CD4-positive, alpha-beta T cell (primary cell): ENCODE measurements around the gene SMYD3. TPM values are rescaled to one million over a fixed set of nuclear protein-coding genes. Genes with fewer than 3 reads are reported as not detected.
A peak's percentile ranks its signal among the peaks of the same experiment; 100 is the strongest.

Experiments
- ATAC-seq: fragments of 200-7000 bp; cut with Tn5 transposase; one replicate; pipeline ENCODE4 v1.10.0; 2022; ENCODE audit warnings: mild to moderate bottlenecking; ENCODE audit not compliant: poor library complexity
- CTCF ChIA-PET: fragments of 350-600 bp; sonication (Branson Sonifier 250); formaldehyde crosslinking; loops from one replicate; lab custom pipeline; 2021; ENCODE audit warnings: antibody characterized with exemption, inconsistent platforms; lab: Charles Lee
- POLR2A ChIA-PET: fragments of 350-600 bp; sonication (Branson Sonifier 250); formaldehyde crosslinking; loops from one replicate; lab custom pipeline; 2021; ENCODE audit warnings: antibody characterized with exemption, inconsistent platforms; lab: Charles Lee
- DNase-seq, 14 experiments: peaks; one replicate each; pipeline ENCODE4 v3.0.0-alpha.2; 2013 to 2020; ENCODE audit warnings: mixed read lengths in 2 of 14
- H3K27ac ChIP-seq, 2 donors: one replicate each; pipeline versions ENCODE4 v1.5.1 to v1.7.0; 2013; ENCODE audit warnings: low read length in 2 of 2, low read depth in 1 of 2, mild to moderate bottlenecking in 1 of 2
- H3K27me3 ChIP-seq, 2 experiments: 1 replicate in 1 of 2; 2 replicates in 1 of 2; pipeline versions ENCODE4 v1.6.1 to v1.7.0; 2013; ENCODE audit warnings: low read length in 2 of 2, control low read depth in 1 of 2, mild to moderate bottlenecking in 1 of 2, moderate library complexity in 1 of 2; ENCODE audit not compliant: insufficient read depth in 2 of 2, control insufficient read depth in 1 of 2
- H3K36me3 ChIP-seq: one replicate; pipeline ENCODE4 v1.6.1; 2013; ENCODE audit warnings: low read length, control low read depth; ENCODE audit not compliant: insufficient read depth
- H3K4me1 ChIP-seq: one replicate; pipeline ENCODE4 v1.6.1; 2013; ENCODE audit warnings: low read length, control low read depth; ENCODE audit not compliant: insufficient read depth
- H3K4me3 ChIP-seq: one replicate; pipeline ENCODE4 v1.5.1; 2013; ENCODE audit warnings: mild to moderate bottlenecking, low read length, moderate library complexity
- H3K9me3 ChIP-seq, 2 experiments: 1 replicate in 1 of 2; 2 replicates in 1 of 2; pipeline versions ENCODE4 v1.6.1 to v1.7.0; 2013; ENCODE audit warnings: low read length in 2 of 2, mild to moderate bottlenecking in 2 of 2, control low read depth in 1 of 2, moderate library complexity in 1 of 2; ENCODE audit not compliant: control insufficient read depth in 1 of 2, insufficient read depth in 1 of 2
- H3K27ac Mint-ChIP-seq: one replicate; pipeline ENCODE4 v1.8.0; 2020; ENCODE audit warnings: mixed read lengths
- H3K27me3 Mint-ChIP-seq: one replicate; pipeline ENCODE4 v1.8.0; 2021; ENCODE audit warnings: mixed read lengths
- H3K36me3 Mint-ChIP-seq: one replicate; pipeline ENCODE4 v1.8.0; 2021; ENCODE audit warnings: low read depth, mixed read lengths
- H3K4me1 Mint-ChIP-seq: one replicate; pipeline ENCODE4 v1.8.0; 2021; ENCODE audit warnings: low read depth, mixed read lengths
- H3K4me3 Mint-ChIP-seq: one replicate; pipeline ENCODE4 v1.8.0; 2020; ENCODE audit warnings: mild to moderate bottlenecking, mixed read lengths
- H3K9me3 Mint-ChIP-seq: one replicate; pipeline ENCODE4 v1.8.0; 2020; ENCODE audit warnings: mixed read lengths
- intact Hi-C, 2 experiments: fragments of 100-400 bp; cut with DNase I in 1 of 2; cut with micrococcal nuclease in 1 of 2; formaldehyde crosslinking; loops; one replicate each; pipeline versions ENCODE4 v1.15.1 to v1.9.0; 2023 to 2025; cut with DNase I, micrococcal nuclease
- total RNA-seq, 174 experiments: library from RNA in 2 of 174; stranded (reverse) in 2 of 174; gene quantifications; one replicate each; pipeline ENCODE4 v1.2.3 and lab custom pipeline; 2021 to 2026
- TF ChIP-seq, protein P1 (sequence below): fragments of 200-600 bp; IDR thresholded peaks from one replicate; pipeline ENCODE4 v1.8.0; 2022; ENCODE audit warnings: antibody characterized with exemption, mild to moderate bottlenecking

Gene SMYD3
- total RNA-seq, 2 experiments from 2014 or later, result 18.8 to 19.6 TPM

- no peaks in the 10 kb centered on the region for H3K36me3 Mint-ChIP-seq
- intact Hi-C loops, result loop anchor here in 1 of 2 experiments (10.0 kb wide), 1 partner anchor 960 kb away; the partner anchor contains the start of gene KIF26B
- H3K4me1 Mint-ChIP-seq, result peaks cover 45% of the 10 kb centered on the region
- no peak overlapping the region for H3K27ac ChIP-seq
- no peaks in the 10 kb centered on the region for H3K27me3 ChIP-seq
- ChIA-PET POLR2A (no interaction called here), CTCF (no interaction called here)
- no peaks in the 10 kb centered on the region for H3K9me3 Mint-ChIP-seq
- TF ChIP-seq, protein P1, sequence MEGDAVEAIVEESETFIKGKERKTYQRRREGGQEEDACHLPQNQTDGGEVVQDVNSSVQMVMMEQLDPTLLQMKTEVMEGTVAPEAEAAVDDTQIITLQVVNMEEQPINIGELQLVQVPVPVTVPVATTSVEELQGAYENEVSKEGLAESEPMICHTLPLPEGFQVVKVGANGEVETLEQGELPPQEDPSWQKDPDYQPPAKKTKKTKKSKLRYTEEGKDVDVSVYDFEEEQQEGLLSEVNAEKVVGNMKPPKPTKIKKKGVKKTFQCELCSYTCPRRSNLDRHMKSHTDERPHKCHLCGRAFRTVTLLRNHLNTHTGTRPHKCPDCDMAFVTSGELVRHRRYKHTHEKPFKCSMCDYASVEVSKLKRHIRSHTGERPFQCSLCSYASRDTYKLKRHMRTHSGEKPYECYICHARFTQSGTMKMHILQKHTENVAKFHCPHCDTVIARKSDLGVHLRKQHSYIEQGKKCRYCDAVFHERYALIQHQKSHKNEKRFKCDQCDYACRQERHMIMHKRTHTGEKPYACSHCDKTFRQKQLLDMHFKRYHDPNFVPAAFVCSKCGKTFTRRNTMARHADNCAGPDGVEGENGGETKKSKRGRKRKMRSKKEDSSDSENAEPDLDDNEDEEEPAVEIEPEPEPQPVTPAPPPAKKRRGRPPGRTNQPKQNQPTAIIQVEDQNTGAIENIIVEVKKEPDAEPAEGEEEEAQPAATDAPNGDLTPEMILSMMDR, result no peak
- H3K4me3 Mint-ChIP-seq, result no peak overlapping the region
- no peak overlapping the region for H3K4me3 ChIP-seq
- no peaks in the 10 kb centered on the region for H3K36me3 ChIP-seq
- DNase-seq, result no peak
- no peak for ATAC-seq
- peaks cover 0 to 6% of the 10 kb centered on the region in 2 experiments for H3K9me3 ChIP-seq
- no peaks in the 10 kb centered on the region for H3K27me3 Mint-ChIP-seq
- H3K27ac Mint-ChIP-seq, result peak overlapping the region; percentile 65
- no peaks in the 10 kb centered on the region for H3K4me1 ChIP-seq
Measured at GRCh38 chr1:246114369-246114768, 392.7 kb downstream of the SMYD3 start.

GRCh38 chr1:246113555-246114095, 393.5 kb downstream of the SMYD3 start:
- POLR2A ChIA-PET, result no interaction called here
- H3K9me3 ChIP-seq, result peaks cover 0 to 6% of the 10 kb centered on the region in 2 experiments
- no peak for DNase-seq
- H3K36me3 Mint-ChIP-seq, result no peaks in the 10 kb centered on the region
- no peaks in the 10 kb centered on the region for H3K27me3 Mint-ChIP-seq
- TF ChIP-seq, protein P1, result no peak
- H3K27me3 ChIP-seq, result no peaks in the 10 kb centered on the region
- CTCF ChIA-PET, result no interaction called here
- H3K4me1 ChIP-seq, result no peaks in the 10 kb centered on the region
- intact Hi-C loops, result loop anchor here in 1 of 2 experiments (10.0 kb wide), 1 partner anchor 959 kb away; the partner anchor contains the start of gene KIF26B
- H3K4me3 Mint-ChIP-seq, result no peak overlapping the region
- H3K27ac ChIP-seq, result no peak overlapping the region
- no peaks in the 10 kb centered on the region for H3K9me3 Mint-ChIP-seq
- H3K4me1 Mint-ChIP-seq, result peaks cover 44% of the 10 kb centered on the region
- ATAC-seq, result no peak
- no peak overlapping the region for H3K4me3 ChIP-seq
- no peaks in the 10 kb centered on the region for H3K36me3 ChIP-seq
- peak overlapping the region; percentile 65 for H3K27ac Mint-ChIP-seq

GRCh38 chr1:246111570-246111969, 395.5 kb downstream of the SMYD3 start:
- TF ChIP-seq, protein P1, result no peak
- peaks cover 0 to 6% of the 10 kb centered on the region in 2 experiments for H3K9me3 ChIP-seq
- no peak overlapping the region for H3K27ac ChIP-seq
- H3K27me3 Mint-ChIP-seq, result no peaks in the 10 kb centered on the region
- peaks cover 24% of the 10 kb centered on the region for H3K4me1 Mint-ChIP-seq
- H3K4me3 ChIP-seq, result no peak overlapping the region
- ChIA-PET CTCF (no interaction called here), POLR2A (no interaction called here)
- no peak overlapping the region for H3K27ac Mint-ChIP-seq
- H3K27me3 ChIP-seq, result no peaks in the 10 kb centered on the region
- intact Hi-C loops, result loop anchor here in 1 of 2 experiments (10.0 kb wide), 1 partner anchor 957 kb away; the partner anchor contains the start of gene KIF26B
- H3K4me3 Mint-ChIP-seq, result no peak overlapping the region
- H3K9me3 Mint-ChIP-seq, result no peaks in the 10 kb centered on the region
- no peak for DNase-seq
- no peak for ATAC-seq
- no peaks in the 10 kb centered on the region for H3K36me3 ChIP-seq
- H3K4me1 ChIP-seq, result no peaks in the 10 kb centered on the region
- H3K36me3 Mint-ChIP-seq, result no peaks in the 10 kb centered on the region
